ENCODE results near the gene TENM4.
"Not testable (repeated sequence)": the region's sequence is repeated elsewhere in the genome, so short reads cannot be mapped to it uniquely, and the experiment has no call there.

The TENM4 gene

GRCh38 chr11:78883506-78883905 is 557.3 kb downstream of the TENM4 start:
- DNase-seq (ENCODE audit: low spot score in 2 of 2) (no peak), ATAC-seq (replicated peaks; ENCODE audit: extremely low read depth, poor library complexity, severe bottlenecking) (no peak)
- Mint-ChIP-seq H3K4me1 (no peaks in the 10 kb centered on the region), H3K4me3 (no peak overlapping the region), H3K36me3 (ENCODE audit: insufficient read depth) (no peaks in the 10 kb centered on the region), H3K27ac (ENCODE audit: low read depth) (no peak overlapping the region), H3K27me3 (peaks cover 10% of the 10 kb centered on the region), H3K9me3 (no peaks in the 10 kb centered on the region)

GRCh38 chr11:78879094-78879980 is 561.5 kb downstream of the TENM4 start:
- H3K27ac Mint-ChIP-seq (ENCODE audit: low read depth); H3K4me1 Mint-ChIP-seq: not testable (repeated sequence)

GRCh38 chr11:78878631-78879030 is 562.2 kb downstream of the TENM4 start:
- H3K27ac Mint-ChIP-seq (ENCODE audit: low read depth) = no peak overlapping the region
- no peaks in the 10 kb centered on the region for H3K4me1 Mint-ChIP-seq
- peaks cover 27% of the 10 kb centered on the region for H3K27me3 Mint-ChIP-seq
- DNase-seq (ENCODE audit: low spot score in 2 of 2) (no peak), ATAC-seq (replicated peaks; ENCODE audit: extremely low read depth, poor library complexity, severe bottlenecking) (no peak)
- peaks cover 8% of the 10 kb centered on the region for H3K9me3 Mint-ChIP-seq
- H3K36me3 Mint-ChIP-seq (ENCODE audit: insufficient read depth) = no peaks in the 10 kb centered on the region
- no peak overlapping the region for H3K4me3 Mint-ChIP-seq

More at GRCh38 chr11:78879094-78879980, 561.5 kb downstream of the TENM4 start:
- not testable (repeated sequence) for DNase-seq (ENCODE audit: low spot score in 2 of 2); H3K9me3 Mint-ChIP-seq; H3K36me3 Mint-ChIP-seq (ENCODE audit: insufficient read depth); H3K4me3 Mint-ChIP-seq; ATAC-seq (replicated peaks; ENCODE audit: extremely low read depth, poor library complexity, severe bottlenecking)
- H3K27me3 Mint-ChIP-seq = peaks cover 27% of the 10 kb centered on the region

- H3K36me3 Mint-ChIP-seq (ENCODE audit: insufficient read depth) = no peaks in the 10 kb centered on the region
- H3K27ac Mint-ChIP-seq (ENCODE audit: low read depth) = no peak overlapping the region
- DNase-seq (ENCODE audit: low spot score in 2 of 2) (no peak), ATAC-seq (replicated peaks; ENCODE audit: extremely low read depth, poor library complexity, severe bottlenecking) (no peak)
- peaks cover 21% of the 10 kb centered on the region for H3K27me3 Mint-ChIP-seq
- H3K4me3 Mint-ChIP-seq = no peak overlapping the region
- H3K9me3 Mint-ChIP-seq = peaks cover 8% of the 10 kb centered on the region
- no peaks in the 10 kb centered on the region for H3K4me1 Mint-ChIP-seq
Measured at GRCh38 chr11:78876676-78877075, 564.2 kb downstream of the TENM4 start.

- DNase-seq (ENCODE audit: low spot score in 2 of 2) (no peak), ATAC-seq (replicated peaks; ENCODE audit: extremely low read depth, poor library complexity, severe bottlenecking) (no peak)
- Mint-ChIP-seq H3K4me3 (no peak overlapping the region), H3K27me3 (peaks cover 23% of the 10 kb centered on the region), H3K36me3 (ENCODE audit: insufficient read depth) (no peaks in the 10 kb centered on the region), H3K4me1 (no peaks in the 10 kb centered on the region), H3K9me3 (no peaks in the 10 kb centered on the region), H3K27ac (ENCODE audit: low read depth) (no peak overlapping the region)
Measured at GRCh38 chr11:78870655-78871054, 570.2 kb downstream of the TENM4 start.

GRCh38 chr11:78869293-78869692 is 571.5 kb downstream of the TENM4 start:
- no peaks in the 10 kb centered on the region for H3K9me3 Mint-ChIP-seq
- ATAC-seq (replicated peaks; ENCODE audit: extremely low read depth, poor library complexity, severe bottlenecking) (no peak), DNase-seq (ENCODE audit: low spot score in 2 of 2) (no peak)
- no peak overlapping the region for H3K27ac Mint-ChIP-seq (ENCODE audit: low read depth)
- H3K27me3 Mint-ChIP-seq = peaks cover 23% of the 10 kb centered on the region
- H3K4me1 Mint-ChIP-seq = no peaks in the 10 kb centered on the region
- no peak overlapping the region for H3K4me3 Mint-ChIP-seq
- H3K36me3 Mint-ChIP-seq (ENCODE audit: insufficient read depth) = peaks cover 3% of the 10 kb centered on the region

- Mint-ChIP-seq H3K4me1 (no peaks in the 10 kb centered on the region), H3K9me3 (no peaks in the 10 kb centered on the region), H3K27ac (ENCODE audit: low read depth) (no peak overlapping the region), H3K27me3 (peaks cover 23% of the 10 kb centered on the region), H3K4me3 (no peak overlapping the region), H3K36me3 (ENCODE audit: insufficient read depth) (peaks cover 3% of the 10 kb centered on the region)
- ATAC-seq (replicated peaks; ENCODE audit: extremely low read depth, poor library complexity, severe bottlenecking) (no peak), DNase-seq (ENCODE audit: low spot score in 2 of 2) (no peak)
Measured at GRCh38 chr11:78868563-78868962, 572.3 kb downstream of the TENM4 start.

- H3K27me3 Mint-ChIP-seq = peaks cover 18% of the 10 kb centered on the region
- DNase-seq (ENCODE audit: low spot score in 2 of 2) (no peak), ATAC-seq (replicated peaks; ENCODE audit: extremely low read depth, poor library complexity, severe bottlenecking) (no peak)
- H3K4me3 Mint-ChIP-seq = no peak overlapping the region
- H3K27ac Mint-ChIP-seq (ENCODE audit: low read depth) = no peak overlapping the region
- H3K4me1 Mint-ChIP-seq = no peaks in the 10 kb centered on the region
- peaks cover 3% of the 10 kb centered on the region for H3K36me3 Mint-ChIP-seq (ENCODE audit: insufficient read depth)
- H3K9me3 Mint-ChIP-seq = no peaks in the 10 kb centered on the region
Measured at GRCh38 chr11:78860720-78861422, 580.0 kb downstream of the TENM4 start.

GRCh38 chr11:78857688-78858087 is 583.1 kb downstream of the TENM4 start:
- H3K27me3 Mint-ChIP-seq = peaks cover 12% of the 10 kb centered on the region
- ATAC-seq (replicated peaks; ENCODE audit: extremely low read depth, poor library complexity, severe bottlenecking) = no peak

GRCh38 chr11:78856211-78856610 is 584.6 kb downstream of the TENM4 start:
- H3K36me3 Mint-ChIP-seq (ENCODE audit: insufficient read depth) = no peaks in the 10 kb centered on the region
- H3K4me1 Mint-ChIP-seq = no peaks in the 10 kb centered on the region
- no peak overlapping the region for H3K4me3 Mint-ChIP-seq
- no peak overlapping the region for H3K27ac Mint-ChIP-seq (ENCODE audit: low read depth)
- peaks cover 10% of the 10 kb centered on the region for H3K27me3 Mint-ChIP-seq
- no peak for ATAC-seq (replicated peaks; ENCODE audit: extremely low read depth, poor library complexity, severe bottlenecking)
- no peaks in the 10 kb centered on the region for H3K9me3 Mint-ChIP-seq
- DNase-seq (ENCODE audit: low spot score in 2 of 2) = no peak

More at GRCh38 chr11:78857688-78858087, 583.1 kb downstream of the TENM4 start:
- Mint-ChIP-seq H3K27ac (ENCODE audit: low read depth) (no peak overlapping the region), H3K4me3 (no peak overlapping the region), H3K36me3 (ENCODE audit: insufficient read depth) (no peaks in the 10 kb centered on the region), H3K9me3 (no peaks in the 10 kb centered on the region), H3K4me1 (no peaks in the 10 kb centered on the region)
- no peak for DNase-seq (ENCODE audit: low spot score in 2 of 2)

- ATAC-seq (replicated peaks; ENCODE audit: extremely low read depth, poor library complexity, severe bottlenecking) (no peak), DNase-seq (ENCODE audit: low spot score in 2 of 2) (no peak)
- H3K27me3 Mint-ChIP-seq = peaks cover 10% of the 10 kb centered on the region
- peaks cover 1% of the 10 kb centered on the region for H3K36me3 Mint-ChIP-seq (ENCODE audit: insufficient read depth)
- H3K4me3 Mint-ChIP-seq = no peak overlapping the region
- H3K4me1 Mint-ChIP-seq = no peaks in the 10 kb centered on the region
- H3K9me3 Mint-ChIP-seq = no peaks in the 10 kb centered on the region
- H3K27ac Mint-ChIP-seq (ENCODE audit: low read depth) = no peak overlapping the region
Measured at GRCh38 chr11:78855116-78855515, 585.7 kb downstream of the TENM4 start.

- peaks cover 15% of the 10 kb centered on the region for H3K27me3 Mint-ChIP-seq
- H3K4me3 Mint-ChIP-seq = no peak overlapping the region
- no peaks in the 10 kb centered on the region for H3K4me1 Mint-ChIP-seq
- H3K9me3 Mint-ChIP-seq = no peaks in the 10 kb centered on the region
- DNase-seq (ENCODE audit: low spot score in 2 of 2) = no peak
- H3K27ac Mint-ChIP-seq (ENCODE audit: low read depth) = no peak overlapping the region
- H3K36me3 Mint-ChIP-seq (ENCODE audit: insufficient read depth) = peaks cover 1% of the 10 kb centered on the region
- no peak for ATAC-seq (replicated peaks; ENCODE audit: extremely low read depth, poor library complexity, severe bottlenecking)
Measured at GRCh38 chr11:78853521-78853920, 587.3 kb downstream of the TENM4 start.

Measured in central memory CD8-positive, alpha-beta T cell (primary cell).